Activated effector memory CD4-positive, alpha-beta T cell treated with anti-CD3 and anti-CD28 coated beads, Interleukin-2, amount 50 U/mL, for 16 hours (primary cell): ENCODE data around the gene C16orf78.
A peak's percentile ranks its signal among the peaks of the same experiment; 100 is the strongest.

ENCODE experiments used
- DNase-seq: peaks from one replicate; pipeline ENCODE4 v3.0.0-alpha.2; 2020

Gene C16orf78

GRCh38 chr16:49398761-49399160, 25.2 kb downstream of the C16orf78 start:
- DNase-seq = no peak

GRCh38 chr16:49399594-49400364, 26.2 kb downstream of the C16orf78 start:
- DNase-seq = no peak

GRCh38 chr16:49400611-49401010, 27.0 kb downstream of the C16orf78 start:
- no peak for DNase-seq

GRCh38 chr16:49405123-49405522, 31.5 kb downstream of the C16orf78 start:
- no peak for DNase-seq

GRCh38 chr16:49405530-49405929, 31.9 kb downstream of the C16orf78 start:
- no peak for DNase-seq

GRCh38 chr16:49407873-49408550, 34.4 kb downstream of the C16orf78 start:
- peak; percentile 82 for DNase-seq

GRCh38 chr16:49409121-49409520, 35.5 kb downstream of the C16orf78 start:
- DNase-seq = no peak

- DNase-seq = no peak
Observed at GRCh38 chr16:49410226-49410625, 36.6 kb downstream of the C16orf78 start.

- no peak for DNase-seq
Observed at GRCh38 chr16:49411121-49411970, 37.7 kb downstream of the C16orf78 start.

GRCh38 chr16:49414671-49415070, 41.1 kb downstream of the C16orf78 start:
- no peak for DNase-seq

- DNase-seq = no peak
Observed at GRCh38 chr16:49415083-49415482, 41.5 kb downstream of the C16orf78 start.

GRCh38 chr16:49416001-49416675, 42.5 kb downstream of the C16orf78 start:
- DNase-seq = no peak

GRCh38 chr16:49417354-49417753, 43.8 kb downstream of the C16orf78 start:
- DNase-seq = no peak

GRCh38 chr16:49419006-49419405, 45.4 kb downstream of the C16orf78 start:
- no peak for DNase-seq

- DNase-seq = no peak
Observed at GRCh38 chr16:49419862-49420261, 46.3 kb downstream of the C16orf78 start.

- DNase-seq = no peak
Observed at GRCh38 chr16:49422896-49423295, 49.3 kb downstream of the C16orf78 start.

GRCh38 chr16:49424961-49425360, 51.4 kb downstream of the C16orf78 start:
- peak; percentile 51 for DNase-seq

- no peak for DNase-seq
Observed at GRCh38 chr16:49427771-49428170, 54.2 kb downstream of the C16orf78 start.

- no peak for DNase-seq
Observed at GRCh38 chr16:49428808-49429207, 55.2 kb downstream of the C16orf78 start.

GRCh38 chr16:49431040-49431439, 57.4 kb downstream of the C16orf78 start:
- peak; percentile 22 for DNase-seq

GRCh38 chr16:49431591-49432290, 58.1 kb downstream of the C16orf78 start:
- peak; percentile 34 for DNase-seq

GRCh38 chr16:49434733-49435132, 61.1 kb downstream of the C16orf78 start:
- DNase-seq = no peak
